Measurements from ENCODE around the gene ARHGAP33.

- no peak for TF ChIP-seq CTCF (optimal IDR thresholded peaks at IDR 0.05 in 1 of 3, IDR thresholded peaks at IDR 0.05 in 1 of 3, conservative IDR thresholded peaks at IDR 0.05 in 1 of 3; ENCODE audit: extremely low read depth in 1 of 3, insufficient read depth in 2 of 3, low read length in 3 of 3)
- no peak for TF ChIP-seq EZH2 (IDR thresholded peaks at IDR 0.05; ENCODE audit: low read length)
Measured at GRCh38 chr19:35760711-35761349, 14.5 kb upstream of the ARHGAP33 start.
